Testis (tissue), 3 donors: ENCODE measurements around the gene SEMA3F. TPM values are rescaled to one million over a fixed set of nuclear protein-coding genes. Genes with fewer than 3 reads are reported as not detected.

ENCODE experiments used
- DNase-seq: peaks from one replicate; pipeline ENCODE4 v3.0.0-alpha.2; 2019
- H3K27ac ChIP-seq, 2 donors: fragments of 200-600 bp; sonication (generic); one replicate each; pipeline ENCODE4 v1.5.1; 2019
- H3K27me3 ChIP-seq: fragments of 200-600 bp; sonication (generic); one replicate; pipeline ENCODE4 v1.5.1; 2019
- H3K36me3 ChIP-seq: fragments of 200-600 bp; sonication (generic); one replicate; pipeline ENCODE4 v1.5.1; 2017; ENCODE audit warnings: low read depth; ENCODE audit errors: missing control alignments
- H3K4me1 ChIP-seq: fragments of 200-600 bp; sonication (generic); one replicate; pipeline ENCODE4 v1.5.1; 2019
- H3K4me3 ChIP-seq, 2 donors: fragments of 200-600 bp; sonication (generic); one replicate each; pipeline ENCODE4 v1.5.1; 2017 to 2019
- H3K9me3 ChIP-seq: fragments of 200-600 bp; sonication (generic); one replicate; pipeline ENCODE4 v1.5.1; 2017
- CTCF ChIP-seq, 3 experiments: fragments of 450-650 bp in 2 of 3; fragments of 200-600 bp in 1 of 3; sonication (generic) in 1 of 3; IDR thresholded peaks; one replicate each; pipeline ENCODE4 v1.5.1; 2016 to 2019; ENCODE audit warnings: antibody characterized with exemption in 3 of 3, mild to moderate bottlenecking in 2 of 3, moderate library complexity in 1 of 3
- POLR2A ChIP-seq: fragments of 450-650 bp; IDR thresholded peaks from one replicate; pipeline ENCODE4 v1.6.1; 2017; ENCODE audit warnings: antibody characterized with exemption, mild to moderate bottlenecking, moderate library complexity
- WGBS, 2 donors: methylation state at CpG; one replicate each; pipeline ENCODE4 v1.1.5; 2018; 5-methylcytosine and 5-hydroxymethylcytosine counted together
- intact Hi-C: fragments of 100-400 bp; cut with DNase I; formaldehyde crosslinking; loops from one replicate; pipeline ENCODE4 v1.15.1; 2023; ENCODE audit warnings: low total_unique reads
- polyA plus RNA-seq: library from polyadenylated mRNA; stranded (reverse); fragments of 350-450 nt; fragmentation: Illumina TruSeq; extraction: RNeasy Lipid Tissue Mini Kit (QIAGEN cat#74804); gene quantifications from one replicate; pipeline ENCODE4 v1.2.3, GENCODE V29; 2014; ENCODE audit warnings: low read depth, low replicate concordance; ENCODE audit not compliant: insufficient read depth
- total RNA-seq, 2 donors: library from RNA; depleted of rRNA; stranded (reverse); fragments of >200 nt; gene quantifications; one replicate each; pipeline ENCODE4 v1.2.3, GENCODE V29; 2016

SEMA3F gene
- total and polyA plus RNA-seq, 3 donors from 2014 or later: 6.9 to 8.3 (median 7.5) TPM

- Histone ChIP-seq H3K9me3 (no peaks in the 10 kb centered on the region), H3K27me3 (peaks cover 3% of the 10 kb centered on the region), H3K4me1 (peaks cover 9% of the 10 kb centered on the region), H3K36me3 (no peaks in the 10 kb centered on the region), H3K4me3 (no peak overlapping the region), H3K27ac (no peak overlapping the region)
- 50 to 59% methylated on average over 13 to 14 of the region's 14 CpGs for WGBS, 2 donors
- TF ChIP-seq CTCF (IDR thresholded peaks at IDR 0.05) (no peak), POLR2A (no peak)
- no peak for DNase-seq
- intact Hi-C loops: loop anchor here (5.0 to 10.0 kb wide), 2 partner anchors 32 to 80 kb away; partner anchors contain the start of gene LSMEM2
Observed at GRCh38 chr3:50194903-50195500, 39.9 kb downstream of the SEMA3F start.

- TF ChIP-seq CTCF (IDR thresholded peaks at IDR 0.05): no peak
- no peak for TF ChIP-seq POLR2A
- H3K4me1 ChIP-seq: peaks cover 9% of the 10 kb centered on the region
- peaks cover 3% of the 10 kb centered on the region for H3K27me3 ChIP-seq
- H3K36me3 ChIP-seq: no peaks in the 10 kb centered on the region
- 43 to 90% methylated on average over 2 to 4 of the region's 4 CpGs for WGBS, 2 donors
- intact Hi-C loops: loop anchor here (10.0 kb wide), 1 partner anchor 79 kb away; the partner anchor contains the start of gene LSMEM2
- no peak overlapping the region for H3K4me3 ChIP-seq
- no peaks in the 10 kb centered on the region for H3K9me3 ChIP-seq
- no peak overlapping the region for H3K27ac ChIP-seq
- DNase-seq: no peak
Observed at GRCh38 chr3:50195501-50196252, 40.6 kb downstream of the SEMA3F start.

DNA sequence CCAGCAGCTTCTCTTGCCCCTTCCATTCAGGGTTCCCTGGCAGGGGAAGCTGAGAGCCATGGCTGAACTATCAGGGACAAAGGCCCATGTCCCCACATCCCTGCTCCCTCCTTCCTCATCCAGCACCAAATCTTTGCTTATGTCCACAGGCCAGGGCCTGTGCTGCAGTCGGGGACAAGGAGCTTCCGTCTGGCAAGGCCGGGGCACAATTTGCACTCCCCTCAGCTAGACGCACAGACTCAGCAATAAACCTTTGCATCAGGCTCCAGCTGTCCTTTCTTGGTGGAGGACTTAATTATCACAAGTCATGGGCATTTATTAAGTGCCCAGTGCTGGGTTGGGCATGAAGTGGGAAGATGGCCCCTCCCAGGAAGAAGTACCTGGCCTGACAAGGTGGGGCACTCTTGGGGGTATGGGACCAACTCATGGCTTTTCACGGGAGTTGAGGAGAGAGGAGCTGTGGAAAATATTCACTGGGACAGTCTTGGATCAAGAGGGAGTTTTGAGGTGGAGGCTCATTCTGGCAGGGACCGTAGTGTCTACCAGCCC lies 41.2 kb downstream of the SEMA3F start:
- H3K4me3 ChIP-seq: no peak overlapping the region
- no peak overlapping the region for H3K27ac ChIP-seq
- intact Hi-C loops: loop anchor here (10.0 kb wide), 1 partner anchor 78 kb away; the partner anchor contains the start of gene LSMEM2
- peaks cover 9% of the 10 kb centered on the region for H3K4me1 ChIP-seq
- no peaks in the 10 kb centered on the region for H3K36me3 ChIP-seq
- TF ChIP-seq POLR2A (no peak), CTCF (IDR thresholded peaks at IDR 0.05) (no peak)
- H3K27me3 ChIP-seq: peaks cover 3% of the 10 kb centered on the region
- WGBS, 2 donors: 69 to 77% methylated on average over 2 to 6 of the region's 6 CpGs
- DNase-seq: no peak
- H3K9me3 ChIP-seq: no peaks in the 10 kb centered on the region

- no peak overlapping the region for H3K27ac ChIP-seq
- intact Hi-C loops: no loop called here
- no peaks in the 10 kb centered on the region for H3K36me3 ChIP-seq
- WGBS, 2 donors: 90% methylated on average over 10 of the region's 10 CpGs; no CpG with 5 or more reads in 1 of the 2 donors
- H3K9me3 ChIP-seq: no peaks in the 10 kb centered on the region
- H3K4me1 ChIP-seq: no peaks in the 10 kb centered on the region
- no peaks in the 10 kb centered on the region for H3K27me3 ChIP-seq
- no peak for TF ChIP-seq POLR2A
- no peak for TF ChIP-seq CTCF (IDR thresholded peaks at IDR 0.05)
- no peak overlapping the region for H3K4me3 ChIP-seq
- no peak for DNase-seq
Observed at GRCh38 chr3:50201573-50202315, 46.6 kb downstream of the SEMA3F start.
